Stimulated activated CD8-positive, alpha-beta memory T cell treated with anti-CD3 and anti-CD28 coated beads, Interleukin-12 subunit alpha, Interleukin-12 subunit beta, amount 100 ng/mL, for 4 hours (primary cell): ENCODE results near the gene KCNJ14.
"Not testable (repeated sequence)": the region's sequence is repeated elsewhere in the genome, so short reads cannot be mapped to it uniquely, and the experiment has no call there.

ENCODE experiments used
- DNase-seq: peaks from one replicate; pipeline ENCODE4 v3.0.0-alpha.2; 2020; ENCODE audit warnings: low read depth

Gene KCNJ14

GRCh38 chr19:48488478-48488877 is 33.1 kb downstream of the KCNJ14 start:
- not testable (repeated sequence) for DNase-seq

GRCh38 chr19:48489608-48490216 is 34.3 kb downstream of the KCNJ14 start:
- DNase-seq = peak; percentile 59

GRCh38 chr19:48490981-48491792 is 35.8 kb downstream of the KCNJ14 start:
- DNase-seq = peak; percentile 53

- DNase-seq = no peak
Measured at GRCh38 chr19:48491793-48492123, 36.4 kb downstream of the KCNJ14 start.

- DNase-seq = peak; percentile 53
Measured at GRCh38 chr19:48492925-48493717, 37.7 kb downstream of the KCNJ14 start.

- DNase-seq = no peak
Measured at GRCh38 chr19:48493718-48494401, 38.5 kb downstream of the KCNJ14 start.

GRCh38 chr19:48495396-48495795 is 40.0 kb downstream of the KCNJ14 start:
- no peak for DNase-seq

- no peak for DNase-seq
Measured at GRCh38 chr19:48496959-48497727, 41.8 kb downstream of the KCNJ14 start.

GRCh38 chr19:48497728-48498594 is 42.6 kb downstream of the KCNJ14 start:
- DNase-seq = no peak

GRCh38 chr19:48498595-48499311 is 43.4 kb downstream of the KCNJ14 start:
- no peak for DNase-seq

GRCh38 chr19:48499316-48500090 is 44.1 kb downstream of the KCNJ14 start:
- DNase-seq = no peak

- DNase-seq = no peak
Measured at GRCh38 chr19:48500830-48501493, 45.6 kb downstream of the KCNJ14 start.

GRCh38 chr19:48501494-48502349 is 46.3 kb downstream of the KCNJ14 start:
- no peak for DNase-seq

GRCh38 chr19:48502350-48503018 is 47.1 kb downstream of the KCNJ14 start:
- no peak for DNase-seq

- DNase-seq = no peak
Measured at GRCh38 chr19:48506138-48506733, 50.9 kb downstream of the KCNJ14 start.

- no peak for DNase-seq
Measured at GRCh38 chr19:48507911-48508439, 52.6 kb downstream of the KCNJ14 start.
